ENCODE data around the gene MYL6B.

- no peak for TF ChIP-seq CTCF (IDR thresholded peaks at IDR 0.05)
- TF ChIP-seq ZFX (IDR thresholded peaks at IDR 0.05; ENCODE audit: borderline replicate concordance) = no peak
Measured at GRCh38 chr12:56202838-56203237, 50.5 kb downstream of the MYL6B start.

Measured in 22Rv1 (cell line).